ENCODE measurements around the gene SHISAL2A. TPM values are rescaled to one million over a fixed set of nuclear protein-coding genes. Genes with fewer than 3 reads are reported as not detected.
A peak's percentile ranks its signal among the peaks of the same experiment; 100 is the strongest.

Gene SHISAL2A
- total and polyA plus RNA-seq, 2 of the 8 experiments (the other 6 are each of a cell fraction or from before 2014, with no cell fraction given) = 0.74 to 2.1 TPM

- TF ChIP-seq TAF1 (IDR thresholded peaks at IDR 0.05; ENCODE audit: low read depth, low read length) = peak; percentile 30; the same call in 1 of the 2 replicates
- TF ChIP-seq RNF2 (IDR thresholded peaks at IDR 0.05; ENCODE audit: borderline replicate concordance, low read depth, low read length, missing control alignments, poor library complexity, severe bottlenecking) = peak; percentile 75
- no peak for TF ChIP-seq HDAC6 (IDR thresholded peaks at IDR 0.05; ENCODE audit: low read depth, low read length)
- TF ChIP-seq SAP30 (IDR thresholded peaks at IDR 0.05; ENCODE audit: insufficient read depth, insufficient replicate concordance, low read length) = no peak
- peak in 1 of 2 experiments; percentile 31; a peak in 1 of 4 replicates for TF ChIP-seq RAD21 (IDR thresholded peaks at IDR 0.05 in 1 of 2, conservative IDR thresholded peaks at IDR 0.05 in 1 of 2; ENCODE audit: low read depth in 2 of 2, low read length in 2 of 2)
- no peak for TF ChIP-seq SP2 (IDR thresholded peaks at IDR 0.05; ENCODE audit: low read length)
- no peak for TF ChIP-seq JUN (IDR thresholded peaks at IDR 0.05; ENCODE audit: low read depth, low read length)
- TF ChIP-seq EGR1 (IDR thresholded peaks at IDR 0.05; ENCODE audit: borderline replicate concordance, low read depth, low read length) = peak; percentile 28; the same call in 1 of the 2 replicates
- no peak for TF ChIP-seq SRF (IDR thresholded peaks at IDR 0.05; ENCODE audit: low read depth, low read length)
- no peak for TF ChIP-seq CHD7 (IDR thresholded peaks at IDR 0.05; ENCODE audit: insufficient replicate concordance, low read length)
Measured at GRCh38 chr1:52632732-52633290, at the start of gene SHISAL2A (continued).

All from H1 (cell line).